ENCODE data around the gene MAP3K5.

- TF ChIP-seq, protein P1, sequence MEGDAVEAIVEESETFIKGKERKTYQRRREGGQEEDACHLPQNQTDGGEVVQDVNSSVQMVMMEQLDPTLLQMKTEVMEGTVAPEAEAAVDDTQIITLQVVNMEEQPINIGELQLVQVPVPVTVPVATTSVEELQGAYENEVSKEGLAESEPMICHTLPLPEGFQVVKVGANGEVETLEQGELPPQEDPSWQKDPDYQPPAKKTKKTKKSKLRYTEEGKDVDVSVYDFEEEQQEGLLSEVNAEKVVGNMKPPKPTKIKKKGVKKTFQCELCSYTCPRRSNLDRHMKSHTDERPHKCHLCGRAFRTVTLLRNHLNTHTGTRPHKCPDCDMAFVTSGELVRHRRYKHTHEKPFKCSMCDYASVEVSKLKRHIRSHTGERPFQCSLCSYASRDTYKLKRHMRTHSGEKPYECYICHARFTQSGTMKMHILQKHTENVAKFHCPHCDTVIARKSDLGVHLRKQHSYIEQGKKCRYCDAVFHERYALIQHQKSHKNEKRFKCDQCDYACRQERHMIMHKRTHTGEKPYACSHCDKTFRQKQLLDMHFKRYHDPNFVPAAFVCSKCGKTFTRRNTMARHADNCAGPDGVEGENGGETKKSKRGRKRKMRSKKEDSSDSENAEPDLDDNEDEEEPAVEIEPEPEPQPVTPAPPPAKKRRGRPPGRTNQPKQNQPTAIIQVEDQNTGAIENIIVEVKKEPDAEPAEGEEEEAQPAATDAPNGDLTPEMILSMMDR (IDR thresholded peaks at IDR 0.05), result no peak
- no peak for TF ChIP-seq POLR2A (IDR thresholded peaks at IDR 0.05)
Measured at GRCh38 chr6:136547336-136547735, 244.9 kb downstream of the MAP3K5 start.
